HG03558 (cell line): Measurements from ENCODE around the gene CHST8.
"Not testable (repeated sequence)": the region's sequence is repeated elsewhere in the genome, so short reads cannot be mapped to it uniquely, and the experiment has no call there.

ENCODE experiments used
- ATAC-seq: cut with Tn5 transposase; IDR thresholded peaks from one replicate; pipeline ENCODE4 v1.9.1; 2021; ENCODE audit warnings: moderate number of reproducible peaks; ENCODE audit not compliant: unreplicated experiment; ENCODE audit errors: extremely low read depth

Gene CHST8

GRCh38 chr19:33616346-33616745 is 5.4 kb upstream of the CHST8 start:
- no peak for ATAC-seq

GRCh38 chr19:33616857-33617256 is 4.9 kb upstream of the CHST8 start:
- ATAC-seq: no peak

- not testable (repeated sequence) for ATAC-seq
These were observed 3.4 kb upstream of the CHST8 start for GRCh38 chr19:33618363-33618762.

- ATAC-seq: no peak
These were observed 2.9 kb upstream of the CHST8 start for GRCh38 chr19:33618884-33619283.

GRCh38 chr19:33620611-33621010 is 1.1 kb upstream of the CHST8 start:
- no peak for ATAC-seq

DNA sequence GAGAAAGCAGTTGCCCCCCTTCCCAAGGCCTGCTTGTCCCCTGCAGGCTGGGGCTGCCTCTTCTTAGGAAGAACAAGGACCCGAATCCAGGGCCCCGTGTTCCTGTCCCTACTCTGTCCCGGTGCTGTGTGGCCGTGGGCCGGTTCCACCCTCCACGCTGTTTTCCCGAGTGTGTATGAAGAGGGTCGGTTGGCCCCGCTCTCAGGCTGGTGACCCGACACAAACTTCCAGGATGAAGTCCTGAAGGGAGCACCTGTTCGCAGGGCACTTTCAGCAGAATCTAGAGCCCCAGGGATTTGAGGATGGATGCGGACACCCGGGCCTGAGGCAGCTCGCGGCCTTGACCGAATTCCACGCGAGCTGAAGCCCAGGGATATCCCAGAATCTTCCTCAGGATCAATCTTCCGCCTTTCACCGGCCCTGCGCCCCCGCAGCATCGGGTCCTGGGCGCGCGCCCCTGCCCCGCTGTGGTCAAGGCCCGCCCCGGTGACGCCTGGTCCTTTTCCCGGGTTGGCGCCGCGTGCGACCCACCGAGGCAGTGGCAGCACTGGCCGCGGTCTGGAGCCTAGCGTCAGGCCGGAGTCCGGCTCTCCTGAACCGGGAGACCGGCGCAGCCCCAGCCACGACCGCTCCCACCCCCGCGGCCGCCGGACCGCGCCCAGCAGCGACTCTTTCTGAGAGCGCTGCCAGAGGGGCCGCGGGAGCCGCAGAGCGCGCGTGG is 528 bp upstream of the CHST8 start:
- ATAC-seq: no peak

GRCh38 chr19:33622505-33622808 is 704 bp downstream of the CHST8 start:
- ATAC-seq: no peak

DNA sequence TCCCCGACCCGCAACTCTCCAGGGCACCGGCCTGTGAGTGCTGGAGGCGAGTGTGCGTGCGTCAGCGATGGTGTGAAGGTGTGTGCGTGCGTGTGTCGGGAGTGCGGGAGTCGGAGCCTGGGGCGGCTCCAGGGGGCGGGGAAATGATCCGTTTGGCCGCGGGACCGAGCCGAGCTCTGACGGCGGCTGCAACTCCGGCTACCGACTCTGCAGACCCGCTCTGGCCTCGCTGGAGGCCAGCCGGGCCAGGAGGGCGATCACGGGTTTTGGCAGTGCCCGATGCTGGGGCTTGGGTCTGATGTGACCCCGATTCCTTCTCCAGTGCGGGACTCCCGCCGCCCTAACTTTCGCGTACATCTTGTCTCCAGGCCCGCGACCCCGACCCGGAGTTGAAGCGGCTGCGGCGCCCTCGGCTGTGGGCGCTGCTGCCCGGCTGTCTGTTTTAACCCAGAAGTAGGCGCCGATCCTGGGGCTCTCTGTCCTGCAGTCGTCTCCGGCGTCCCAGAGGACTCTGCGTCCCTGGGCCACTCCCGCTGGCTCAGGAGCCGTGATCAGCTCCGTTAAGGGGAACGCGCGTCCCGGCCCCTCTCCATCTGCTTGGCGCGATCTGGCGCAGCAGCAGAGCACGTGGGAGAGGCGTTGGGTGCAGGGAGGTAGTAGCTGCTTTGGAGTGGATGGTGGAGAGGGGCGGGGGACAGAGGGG is 1.2 kb downstream of the CHST8 start:
- no peak for ATAC-seq

- ATAC-seq: no peak
These were observed 2.8 kb downstream of the CHST8 start for GRCh38 chr19:33624586-33624985.

DNA sequence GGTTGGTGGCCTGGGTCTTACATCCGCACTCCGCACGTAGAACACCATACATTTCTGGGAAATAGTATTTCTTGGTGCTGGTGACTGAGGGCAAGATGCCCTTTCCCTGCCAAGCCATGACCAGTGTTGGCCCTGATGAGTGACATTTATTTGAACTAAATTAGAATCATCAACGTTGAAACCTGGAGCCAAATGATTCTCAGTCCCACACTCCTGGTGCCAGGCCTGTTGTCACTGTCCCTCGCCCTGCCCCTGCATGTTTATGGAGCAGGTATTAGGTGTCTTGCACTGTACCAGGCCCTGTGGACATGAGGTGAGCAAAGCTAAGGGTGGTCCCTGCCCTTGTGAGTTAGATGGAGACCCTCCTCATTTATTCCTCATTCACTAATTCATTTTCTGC is 5.8 kb downstream of the CHST8 start:
- no peak for ATAC-seq

- ATAC-seq: no peak
These were observed 6.4 kb downstream of the CHST8 start for GRCh38 chr19:33627962-33628839.

DNA sequence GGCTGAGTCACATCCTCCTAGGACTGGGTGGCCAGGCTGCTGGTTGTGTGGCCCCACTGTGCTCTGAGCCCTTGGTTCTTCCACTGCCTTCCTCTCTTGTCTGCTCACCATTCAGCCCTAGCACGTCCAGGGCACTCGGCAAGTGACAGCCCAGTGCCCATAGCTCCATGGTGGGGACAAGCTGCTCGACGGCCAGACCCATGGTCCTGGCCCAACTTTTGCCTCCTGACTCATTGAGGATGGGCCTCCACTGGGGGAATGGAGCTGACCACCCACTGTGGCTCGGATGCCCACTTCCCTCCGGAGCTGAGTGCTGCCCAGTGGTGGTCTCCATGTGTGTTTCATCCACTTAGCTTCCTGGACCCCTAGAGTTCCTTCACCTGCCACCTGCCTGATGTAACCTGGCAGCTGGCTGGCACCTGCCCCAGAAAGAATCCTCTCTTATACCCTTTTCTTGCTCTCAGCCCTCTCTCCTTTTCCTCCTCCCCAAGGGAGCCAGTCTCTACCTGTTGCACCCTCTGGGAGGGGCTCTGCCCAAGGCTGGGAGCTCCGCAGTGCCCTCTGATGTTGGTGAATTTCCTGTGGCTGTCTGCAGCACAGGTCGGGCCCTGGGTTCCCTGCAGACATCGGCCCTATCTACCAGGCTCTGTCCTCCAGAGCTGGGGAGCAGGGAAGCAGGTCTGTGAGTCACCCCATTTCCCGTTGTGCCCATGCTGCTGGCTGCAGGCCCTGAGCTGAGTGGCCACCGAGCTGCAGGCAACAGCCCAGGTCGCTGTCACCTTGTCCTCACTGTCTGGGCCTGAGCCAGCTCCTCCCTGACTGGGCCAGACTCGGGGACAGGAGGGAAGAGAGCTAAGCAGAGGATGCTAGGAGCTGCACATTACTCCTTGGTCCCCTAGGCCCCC is 7.4 kb downstream of the CHST8 start:
- ATAC-seq: no peak

GRCh38 chr19:33629826-33630375 is 8.1 kb downstream of the CHST8 start:
- ATAC-seq: no peak

- no peak for ATAC-seq
These were observed 9.3 kb downstream of the CHST8 start for GRCh38 chr19:33630880-33631608.

DNA sequence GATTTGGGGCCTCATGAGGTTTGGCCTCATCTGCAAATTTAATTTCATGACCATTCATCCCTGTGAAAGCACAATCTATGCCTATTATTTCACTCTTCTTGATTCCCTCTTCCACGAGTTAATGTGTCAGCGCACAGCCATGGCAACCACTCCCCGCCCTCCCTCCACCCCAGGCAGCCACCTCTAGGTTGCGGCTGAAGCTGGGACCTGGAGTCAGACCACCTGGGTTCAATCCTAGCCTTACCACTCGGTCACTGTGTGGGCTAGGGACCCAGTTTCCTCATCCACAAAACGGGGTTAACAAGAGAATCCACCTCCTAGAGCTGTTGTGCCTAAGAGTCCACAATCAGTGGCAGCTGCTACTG is 9.8 kb downstream of the CHST8 start:
- no peak for ATAC-seq

DNA sequence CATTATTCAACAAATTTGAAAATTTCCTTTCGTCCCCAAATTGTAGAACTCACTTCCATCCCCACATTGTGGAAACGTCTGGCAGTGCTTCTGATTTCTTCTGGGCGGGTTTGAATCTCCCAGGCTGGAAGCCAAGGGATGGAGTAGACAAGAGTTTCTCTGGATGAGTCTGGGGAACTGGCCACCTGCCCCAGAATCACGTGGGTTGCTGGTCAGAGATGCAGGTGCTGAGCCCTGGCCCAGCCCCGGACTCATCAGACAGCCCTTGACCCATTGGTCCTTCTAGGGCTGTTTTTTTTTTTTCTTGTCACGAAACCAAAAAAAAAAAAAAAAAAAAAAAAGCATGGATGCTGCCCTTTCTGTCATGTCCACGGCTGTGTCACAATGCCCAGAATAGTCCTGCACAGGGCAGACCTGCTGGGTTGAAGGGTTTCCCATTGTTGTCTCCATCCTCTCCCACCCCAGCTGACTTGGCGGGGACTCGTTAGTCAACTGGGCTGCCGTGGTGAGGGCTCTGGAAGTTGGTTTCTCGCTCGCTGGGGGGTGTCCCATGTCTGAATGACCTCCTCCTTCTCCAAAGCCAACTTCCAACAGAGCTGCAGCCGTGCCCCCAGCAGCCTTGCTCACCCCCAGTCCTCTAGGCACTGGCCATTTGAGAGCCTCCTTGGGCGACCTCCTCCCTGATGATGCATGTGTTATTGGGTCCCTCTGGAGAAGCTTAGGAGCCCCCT is 12.8 kb downstream of the CHST8 start:
- no peak for ATAC-seq

GRCh38 chr19:33638167-33639034 is 16.6 kb downstream of the CHST8 start:
- ATAC-seq: no peak
